Activated CD8-positive, alpha-beta T cell treated with anti-CD3 and anti-CD28 coated beads for 36 hours (primary cell): ENCODE results near the gene OLFML1. TPM values are rescaled to one million over a fixed set of nuclear protein-coding genes. Genes with fewer than 3 reads are reported as not detected.

ENCODE experiments used
- ATAC-seq: fragments of 200-7000 bp; cut with Tn5 transposase; one replicate; pipeline ENCODE4 v1.10.0; 2021; ENCODE audit warnings: mild to moderate bottlenecking, moderate library complexity
- CTCF ChIA-PET: fragments of 350-600 bp; sonication (Branson Sonifier 250); formaldehyde crosslinking; loops from one replicate; lab custom pipeline; 2021; ENCODE audit warnings: antibody characterized with exemption; lab: Charles Lee
- POLR2A ChIA-PET: fragments of 350-600 bp; sonication (Branson Sonifier 250); formaldehyde crosslinking; loops from one replicate; lab custom pipeline; 2021; ENCODE audit warnings: antibody characterized with exemption; lab: Charles Lee
- DNase-seq: peaks from one replicate; pipeline ENCODE4 v3.0.0-alpha.2; 2020
- H3K27ac Mint-ChIP-seq: one replicate; pipeline ENCODE4 v1.8.0; 2021; ENCODE audit warnings: mild to moderate bottlenecking, mixed read lengths
- H3K27me3 Mint-ChIP-seq: one replicate; pipeline ENCODE4 v1.8.0; 2021; ENCODE audit warnings: mixed read lengths
- H3K36me3 Mint-ChIP-seq: one replicate; pipeline ENCODE4 v1.8.0; 2021; ENCODE audit warnings: low read depth, mixed read lengths
- H3K4me1 Mint-ChIP-seq: one replicate; pipeline ENCODE4 v1.8.0; 2021; ENCODE audit warnings: low read depth, mixed read lengths
- H3K4me3 Mint-ChIP-seq: one replicate; pipeline ENCODE4 v1.8.0; 2021; ENCODE audit warnings: mild to moderate bottlenecking, moderate library complexity, mixed read lengths
- H3K9me3 Mint-ChIP-seq: one replicate; pipeline ENCODE4 v1.8.0; 2021; ENCODE audit warnings: mixed read lengths
- CTCF ChIP-seq: fragments of 200-600 bp; IDR thresholded peaks from one replicate; pipeline ENCODE4 v1.8.0; 2022; ENCODE audit warnings: antibody characterized with exemption, mild to moderate bottlenecking
- intact Hi-C: fragments of 100-400 bp; cut with micrococcal nuclease; formaldehyde crosslinking; loops from one replicate; pipeline ENCODE4 v1.10.0; 2022
- total RNA-seq, 2 experiments: library from RNA; stranded (reverse); gene quantifications; one replicate each; pipeline ENCODE4 v1.2.3, GENCODE V29; 2021

The OLFML1 gene
- total RNA-seq, 2 experiments from 2014 or later: not detected

GRCh38 chr11:7522121-7522520 lies 36.8 kb downstream of the OLFML1 start:
- ATAC-seq (no peak), DNase-seq (no peak)
- H3K27ac Mint-ChIP-seq: no peak overlapping the region
- ChIA-PET POLR2A (interaction anchor here (0.8 to 1.3 kb wide), 3 partner anchors 7 to 21 kb away, joined by 3 to 4 read pairs (median 4); no protein-coding TSS in a partner anchor), CTCF (interaction anchor here (1.0 to 1.8 kb wide), 3 partner anchors 8 to 12 kb away, joined by 3 to 11 read pairs (median 5); partner anchors contain the start of gene PPFIBP2)
- H3K9me3 Mint-ChIP-seq: no peaks in the 10 kb centered on the region
- intact Hi-C loops: no loop called here
- peaks cover 24% of the 10 kb centered on the region for H3K4me1 Mint-ChIP-seq
- H3K4me3 Mint-ChIP-seq: no peak overlapping the region
- no peaks in the 10 kb centered on the region for H3K27me3 Mint-ChIP-seq
- H3K36me3 Mint-ChIP-seq: no peaks in the 10 kb centered on the region
- no peak for TF ChIP-seq CTCF

- CTCF ChIA-PET: interaction anchor here (1.7 to 1.8 kb wide), 2 partner anchors 10 to 12 kb away, joined by 5 to 11 read pairs; no protein-coding TSS in a partner anchor
- POLR2A ChIA-PET: interaction anchor here (1.2 kb wide), 1 partner anchor 9 kb away, joined by 4 read pairs; no protein-coding TSS in a partner anchor
- H3K27ac Mint-ChIP-seq: no peak overlapping the region
- ATAC-seq (no peak), DNase-seq (no peak)
- no peaks in the 10 kb centered on the region for H3K36me3 Mint-ChIP-seq
- H3K4me3 Mint-ChIP-seq: no peak overlapping the region
- no peaks in the 10 kb centered on the region for H3K9me3 Mint-ChIP-seq
- peaks cover 29% of the 10 kb centered on the region for H3K4me1 Mint-ChIP-seq
- no peaks in the 10 kb centered on the region for H3K27me3 Mint-ChIP-seq
- intact Hi-C loops: no loop called here
- no peak for TF ChIP-seq CTCF
These were observed 37.2 kb downstream of the OLFML1 start for GRCh38 chr11:7522546-7522945.

GRCh38 chr11:7523416-7524210 lies 38.3 kb downstream of the OLFML1 start:
- H3K4me1 Mint-ChIP-seq: peaks cover 39% of the 10 kb centered on the region
- no peak overlapping the region for H3K27ac Mint-ChIP-seq
- POLR2A ChIA-PET: no interaction called here
- TF ChIP-seq CTCF: no peak
- H3K9me3 Mint-ChIP-seq: no peaks in the 10 kb centered on the region
- no peaks in the 10 kb centered on the region for H3K36me3 Mint-ChIP-seq
- CTCF ChIA-PET: no interaction called here
- H3K4me3 Mint-ChIP-seq: no peak overlapping the region
- ATAC-seq (no peak), DNase-seq (no peak)
- intact Hi-C loops: no loop called here
- no peaks in the 10 kb centered on the region for H3K27me3 Mint-ChIP-seq

GRCh38 chr11:7524462-7525235 lies 39.3 kb downstream of the OLFML1 start:
- Mint-ChIP-seq H3K4me1 (peaks cover 46% of the 10 kb centered on the region), H3K9me3 (no peaks in the 10 kb centered on the region), H3K27ac (no peak overlapping the region), H3K27me3 (no peaks in the 10 kb centered on the region), H3K36me3 (no peaks in the 10 kb centered on the region), H3K4me3 (no peak overlapping the region)
- no peak for DNase-seq
- ChIA-PET CTCF (interaction anchor here (0.9 to 1.0 kb wide), 2 partner anchors 11 to 12 kb away, joined by 3 read pairs; partner anchors contain the start of gene PPFIBP2), POLR2A (no interaction called here)
- no peak for ATAC-seq
- intact Hi-C loops: no loop called here
- no peak for TF ChIP-seq CTCF
